Lower lobe of right lung (tissue), 2 donors: ENCODE measurements around the gene MDP1. TPM values are rescaled to one million over a fixed set of nuclear protein-coding genes. Genes with fewer than 3 reads are reported as not detected.
A peak's percentile ranks its signal among the peaks of the same experiment; 100 is the strongest.

Source experiments
- ATAC-seq, 2 donors: fragments of 200-7000 bp; cut with Tn5 transposase; one replicate each; pipeline ENCODE4 v1.9.1; 2020 to 2022; ENCODE audit warnings: mild to moderate bottlenecking in 2 of 2, moderate library complexity in 2 of 2
- DNase-seq: peaks from one replicate; pipeline ENCODE4 v3.0.0-alpha.2; 2020
- H3K27ac ChIP-seq: fragments of 200-600 bp; one replicate; pipeline ENCODE4 v1.8.0; 2022
- H3K27me3 ChIP-seq: fragments of 200-600 bp; one replicate; pipeline ENCODE4 v1.8.0; 2022; ENCODE audit warnings: low read depth
- H3K36me3 ChIP-seq: fragments of 200-600 bp; one replicate; pipeline ENCODE4 v1.8.0; 2022; ENCODE audit warnings: mild to moderate bottlenecking
- H3K4me1 ChIP-seq: fragments of 200-600 bp; one replicate; pipeline ENCODE4 v1.8.0; 2022
- H3K4me3 ChIP-seq: fragments of 200-600 bp; one replicate; pipeline ENCODE4 v1.8.0; 2022; ENCODE audit warnings: mild to moderate bottlenecking
- H3K9me3 ChIP-seq: fragments of 200-600 bp; one replicate; pipeline ENCODE4 v1.8.0; 2022
- intact Hi-C: fragments of 100-400 bp; cut with DNase I; formaldehyde crosslinking; loops from one replicate; pipeline ENCODE4 v1.11.0; 2022
- total RNA-seq: library from RNA; stranded (reverse); fragmentation: NEBNext Ultra II Directional; extraction: Animal tissue kit (Norgen Biotek cat#: 25700); gene quantifications from one replicate; pipeline ENCODE4 v1.2.1, GENCODE V29; 2021
- TF ChIP-seq, protein P1 (sequence below): fragments of 200-600 bp; IDR thresholded peaks from one replicate; pipeline ENCODE4 v1.8.0; 2022; ENCODE audit warnings: antibody characterized with exemption, mild to moderate bottlenecking
- donor health status: DM: no; HTN: yes; CAD: no; lungs with severe emphysema.

The MDP1 gene
- total RNA-seq, 1 donor from 2014 or later = 13.3 TPM

DNA sequence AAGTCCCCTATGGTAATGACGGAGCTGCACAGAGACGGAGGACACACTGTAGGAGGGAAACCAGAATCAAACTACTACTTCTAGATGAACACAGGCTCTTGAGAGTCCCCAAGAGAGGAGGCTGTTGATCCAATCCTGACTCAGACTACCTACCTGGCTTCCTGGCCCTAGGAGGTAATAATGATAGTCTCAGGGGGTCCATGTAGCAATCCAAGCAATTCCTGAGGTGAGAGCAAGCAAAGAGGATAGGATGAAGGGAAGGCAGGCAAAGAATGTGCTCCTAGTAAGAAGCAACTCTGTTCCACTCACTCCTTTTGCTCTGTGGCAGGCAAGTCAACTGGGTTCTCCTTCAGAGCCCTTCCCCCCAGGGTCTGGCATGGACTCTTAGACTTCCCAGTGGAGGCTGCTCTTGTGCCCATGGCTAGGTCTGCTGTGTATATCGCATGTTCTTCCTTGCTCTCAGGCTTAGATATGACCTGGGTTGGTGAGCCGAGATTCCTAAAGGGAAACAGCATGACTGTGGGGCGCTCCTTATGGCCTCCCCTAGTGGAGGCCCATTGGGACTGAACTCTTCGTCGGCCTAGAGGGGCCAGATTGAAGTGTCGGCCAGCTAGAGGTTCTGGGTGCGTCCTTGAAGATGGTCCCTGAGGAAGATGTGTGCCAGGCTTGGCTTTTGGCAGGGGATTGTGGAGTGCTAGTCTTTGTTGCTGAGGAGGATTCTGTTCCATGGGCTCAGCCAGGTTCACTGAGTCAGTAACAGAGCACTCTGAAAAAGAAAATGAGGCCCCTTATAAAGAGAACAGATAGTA is 24.4 kb upstream of the MDP1 start:
- TF ChIP-seq, protein P1, sequence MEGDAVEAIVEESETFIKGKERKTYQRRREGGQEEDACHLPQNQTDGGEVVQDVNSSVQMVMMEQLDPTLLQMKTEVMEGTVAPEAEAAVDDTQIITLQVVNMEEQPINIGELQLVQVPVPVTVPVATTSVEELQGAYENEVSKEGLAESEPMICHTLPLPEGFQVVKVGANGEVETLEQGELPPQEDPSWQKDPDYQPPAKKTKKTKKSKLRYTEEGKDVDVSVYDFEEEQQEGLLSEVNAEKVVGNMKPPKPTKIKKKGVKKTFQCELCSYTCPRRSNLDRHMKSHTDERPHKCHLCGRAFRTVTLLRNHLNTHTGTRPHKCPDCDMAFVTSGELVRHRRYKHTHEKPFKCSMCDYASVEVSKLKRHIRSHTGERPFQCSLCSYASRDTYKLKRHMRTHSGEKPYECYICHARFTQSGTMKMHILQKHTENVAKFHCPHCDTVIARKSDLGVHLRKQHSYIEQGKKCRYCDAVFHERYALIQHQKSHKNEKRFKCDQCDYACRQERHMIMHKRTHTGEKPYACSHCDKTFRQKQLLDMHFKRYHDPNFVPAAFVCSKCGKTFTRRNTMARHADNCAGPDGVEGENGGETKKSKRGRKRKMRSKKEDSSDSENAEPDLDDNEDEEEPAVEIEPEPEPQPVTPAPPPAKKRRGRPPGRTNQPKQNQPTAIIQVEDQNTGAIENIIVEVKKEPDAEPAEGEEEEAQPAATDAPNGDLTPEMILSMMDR = no peak
- Histone ChIP-seq H3K27ac (peak overlapping the region; percentile 47), H3K4me1 (peaks cover 47% of the 10 kb centered on the region), H3K9me3 (no peaks in the 10 kb centered on the region), H3K36me3 (peaks cover 62% of the 10 kb centered on the region), H3K4me3 (peak overlapping the region; percentile 73), H3K27me3 (no peaks in the 10 kb centered on the region)
- intact Hi-C loops = loop anchor here (10.0 kb wide), 1 partner anchor 54 kb away; the partner anchor contains the start of genes DHRS1 and NOP9
- DNase-seq (no peak), ATAC-seq (no peak)

DNA sequence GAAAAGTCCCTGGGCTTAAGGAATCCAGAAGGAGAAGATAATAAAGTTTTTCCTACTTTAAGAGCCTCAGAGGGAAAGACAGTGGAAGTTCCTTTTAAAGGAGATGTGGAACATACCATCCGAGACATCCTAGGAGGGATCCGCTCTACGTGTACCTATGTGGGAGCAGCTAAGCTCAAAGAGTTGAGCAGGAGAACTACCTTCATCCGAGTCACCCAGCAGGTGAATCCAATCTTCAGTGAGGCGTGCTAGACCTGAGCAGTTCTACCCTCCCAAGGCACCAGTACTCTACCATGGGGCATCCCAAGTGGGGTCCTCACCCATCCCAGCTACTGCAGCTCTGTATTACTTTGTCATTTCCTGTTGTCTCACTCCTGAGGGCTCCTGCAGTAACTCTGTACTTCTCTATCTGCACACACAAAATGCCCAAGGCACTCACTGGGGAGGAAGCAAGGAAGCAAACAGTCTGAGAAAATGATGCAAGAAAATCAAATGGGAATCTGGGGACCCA is 22.7 kb upstream of the MDP1 start:
- ATAC-seq (no peak), DNase-seq (no peak)
- Histone ChIP-seq H3K27me3 (no peaks in the 10 kb centered on the region), H3K27ac (no peak overlapping the region), H3K4me3 (no peak overlapping the region), H3K4me1 (peaks cover 54% of the 10 kb centered on the region), H3K9me3 (no peaks in the 10 kb centered on the region), H3K36me3 (peaks cover 74% of the 10 kb centered on the region)
- intact Hi-C loops = no loop called here
- TF ChIP-seq, protein P1 = no peak

DNA sequence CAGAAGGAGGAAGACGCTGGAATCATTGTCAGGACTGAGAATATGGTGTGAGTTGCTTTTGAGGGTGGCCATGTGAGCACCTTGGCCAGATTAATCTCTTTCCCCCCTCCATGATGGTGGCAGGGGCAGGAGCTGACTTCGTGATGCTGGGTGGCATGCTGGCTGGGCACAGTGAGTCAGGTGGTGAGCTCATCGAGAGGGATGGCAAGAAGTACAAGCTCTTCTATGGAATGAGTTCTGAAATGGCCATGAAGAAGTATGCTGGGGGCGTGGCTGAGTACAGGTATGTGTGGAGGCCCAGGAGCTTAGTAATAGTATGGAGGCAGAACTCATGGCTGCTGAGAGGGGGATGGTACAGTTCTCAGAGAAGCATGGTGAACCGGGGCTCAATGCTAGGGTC is 22.3 kb upstream of the MDP1 start:
- Histone ChIP-seq H3K4me1 (peaks cover 54% of the 10 kb centered on the region), H3K9me3 (no peaks in the 10 kb centered on the region), H3K27me3 (no peaks in the 10 kb centered on the region), H3K27ac (no peak overlapping the region), H3K4me3 (no peak overlapping the region), H3K36me3 (peaks cover 74% of the 10 kb centered on the region)
- ATAC-seq (no peak), DNase-seq (no peak)
- intact Hi-C loops = no loop called here
- TF ChIP-seq, protein P1 = no peak

DNA sequence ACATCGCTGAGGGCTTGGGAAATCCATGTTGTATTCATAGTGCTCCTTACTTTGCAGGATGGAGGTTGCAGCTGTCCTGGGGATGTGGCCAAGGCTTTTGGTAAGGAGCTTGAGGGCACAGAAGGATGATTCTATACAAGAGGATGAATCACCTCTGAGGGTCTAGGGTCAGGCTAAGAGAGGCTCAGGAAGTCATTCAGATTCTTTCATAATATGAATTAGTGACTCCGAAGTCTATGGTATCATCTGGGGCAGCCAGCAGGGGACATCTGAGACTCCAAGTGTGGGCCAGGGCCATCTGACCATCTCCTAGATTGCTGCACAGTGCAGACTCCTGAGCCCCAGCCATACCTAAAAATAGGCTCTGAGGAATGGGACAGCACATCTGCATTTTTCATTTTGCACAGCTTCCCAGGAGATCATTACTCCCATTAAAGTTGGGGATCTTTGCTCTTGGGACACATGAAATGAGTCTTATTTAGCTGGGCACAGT is 21.6 kb upstream of the MDP1 start:
- DNase-seq = no peak
- ATAC-seq = no peak
- no peaks in the 10 kb centered on the region for H3K9me3 ChIP-seq
- H3K4me3 ChIP-seq = no peak overlapping the region
- TF ChIP-seq, protein P1 = no peak
- H3K4me1 ChIP-seq = peaks cover 55% of the 10 kb centered on the region
- no peaks in the 10 kb centered on the region for H3K27me3 ChIP-seq
- intact Hi-C loops = no loop called here
- H3K36me3 ChIP-seq = peaks cover 74% of the 10 kb centered on the region
- H3K27ac ChIP-seq = no peak overlapping the region

DNA sequence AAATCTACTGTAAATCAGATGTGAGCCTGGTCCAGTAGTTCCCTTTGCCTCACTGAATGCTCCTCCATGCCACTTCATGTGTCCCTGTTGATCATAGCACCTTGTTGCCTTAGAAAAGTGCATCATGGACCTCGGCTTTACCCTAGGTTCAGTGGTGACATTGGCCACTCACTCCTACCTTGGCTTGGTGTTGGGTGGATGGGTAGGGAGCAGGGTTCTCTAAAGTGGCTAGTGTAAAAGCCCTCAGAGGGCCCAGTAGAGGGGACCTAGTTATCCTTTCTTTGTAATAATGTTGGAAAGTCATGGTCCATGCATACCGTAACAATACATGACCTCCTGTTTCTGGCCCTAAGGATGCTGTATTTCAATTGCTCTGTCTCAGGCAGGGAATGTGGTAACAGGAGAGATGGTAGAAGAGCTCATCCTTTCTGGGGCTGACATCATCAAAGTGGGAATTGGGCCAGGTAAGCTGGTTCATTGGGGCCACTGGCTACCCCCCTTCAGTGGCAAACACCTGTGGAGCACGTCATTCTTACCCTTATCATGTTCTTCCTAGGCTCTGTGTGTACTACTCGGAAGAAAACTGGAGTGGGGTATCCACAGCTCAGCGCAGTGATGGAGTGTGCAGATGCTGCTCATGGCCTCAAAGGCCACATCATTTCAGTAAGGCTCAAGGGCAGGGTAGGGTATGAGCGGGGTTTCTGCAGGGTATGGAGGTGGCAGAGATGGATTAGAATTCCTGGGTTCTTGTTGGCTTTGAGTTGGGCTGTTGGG is 21.0 kb upstream of the MDP1 start:
- TF ChIP-seq, protein P1 = no peak
- Histone ChIP-seq H3K4me3 (no peak overlapping the region), H3K9me3 (no peaks in the 10 kb centered on the region), H3K4me1 (peaks cover 55% of the 10 kb centered on the region), H3K27me3 (no peaks in the 10 kb centered on the region), H3K36me3 (peaks cover 74% of the 10 kb centered on the region), H3K27ac (no peak overlapping the region)
- intact Hi-C loops = no loop called here
- ATAC-seq (no peak), DNase-seq (no peak)
